B cell (primary cell): Measurements from ENCODE around the gene PAMR1. TPM values are rescaled to one million over a fixed set of nuclear protein-coding genes. Genes with fewer than 3 reads are reported as not detected.

Source experiments
- ATAC-seq: fragments of 200-7000 bp; cut with Tn5 transposase; one replicate; pipeline ENCODE4 v1.10.0; 2021; ENCODE audit warnings: low read depth, mild to moderate bottlenecking, moderate number of reproducible peaks, moderate library complexity
- CTCF ChIA-PET: fragments of 350-600 bp; sonication (Branson Sonifier 250); formaldehyde crosslinking; loops from one replicate; lab custom pipeline; 2021; ENCODE audit warnings: antibody characterized with exemption, inconsistent platforms; lab: Charles Lee
- POLR2A ChIA-PET: fragments of 350-600 bp; sonication (Branson Sonifier 250); formaldehyde crosslinking; loops from one replicate; lab custom pipeline; 2021; ENCODE audit warnings: antibody characterized with exemption; lab: Charles Lee
- DNase-seq: peaks from one replicate; pipeline ENCODE4 v3.0.0; 2013
- H2AFZ ChIP-seq: 2 replicates; pipeline ENCODE4 v1.6.1; 2012; ENCODE audit warnings: mild to moderate bottlenecking, low read depth, low read length; ENCODE audit not compliant: insufficient read depth, poor library complexity, severe bottlenecking
- H3K27ac ChIP-seq, 2 donors: 1 replicate in 1 of 2; 2 replicates in 1 of 2; pipeline ENCODE4 v1.5.1; 2012 to 2013; ENCODE audit warnings: low read length in 2 of 2, mild to moderate bottlenecking in 2 of 2, moderate library complexity in 1 of 2
- H3K27me3 ChIP-seq, 4 experiments: fragments of 200-600 bp in 1 of 4; sonication (generic) in 1 of 4; replicated peaks in 1 of 4; 1 replicate in 2 of 4; 2 replicates in 2 of 4; pipeline versions ENCODE4 v1.6.1 to v1.7.0; 2013 to 2016; ENCODE audit warnings: low read length in 3 of 4, mild to moderate bottlenecking in 2 of 4, mixed read lengths in 1 of 4, moderate library complexity in 1 of 4; ENCODE audit not compliant: insufficient read depth in 4 of 4, control insufficient read depth in 3 of 4; ENCODE audit errors: control extremely low read depth in 1 of 4
- H3K36me3 ChIP-seq, 2 experiments: replicated peaks in 1 of 2; 1 replicate in 1 of 2; 2 replicates in 1 of 2; pipeline versions ENCODE4 v1.6.1 to v1.7.1; 2013; ENCODE audit warnings: low read length in 1 of 2; ENCODE audit not compliant: insufficient read depth in 2 of 2, control insufficient read depth in 1 of 2; ENCODE audit errors: control extremely low read depth in 1 of 2, extremely low read depth in 1 of 2
- H3K4me1 ChIP-seq, 2 donors: fragments of 200-600 bp in 1 of 2; sonication (generic) in 1 of 2; 1 replicate in 1 of 2; 2 replicates in 1 of 2; pipeline versions ENCODE4 v1.5.1 to v1.6.1; 2013 to 2017; ENCODE audit warnings: low read length in 2 of 2; ENCODE audit not compliant: control insufficient read depth in 2 of 2, insufficient read depth in 2 of 2
- H3K4me2 ChIP-seq: replicated peaks from 2 replicates; pipeline ENCODE3; 2012; ENCODE audit warnings: mild to moderate bottlenecking, low read depth, low read length; ENCODE audit not compliant: poor library complexity, severe bottlenecking
- H3K4me3 ChIP-seq, 5 experiments: fragments of 200-600 bp in 1 of 5; sonication (generic) in 1 of 5; 1 replicate in 3 of 5; 2 replicates in 2 of 5; pipeline versions ENCODE4 v1.5.1 to v1.7.0; 2011 to 2016; ENCODE audit warnings: low read length in 4 of 5, mild to moderate bottlenecking in 4 of 5, low read depth in 2 of 5, control low read depth in 1 of 5, moderate library complexity in 1 of 5; ENCODE audit not compliant: insufficient read depth in 1 of 5; ENCODE audit errors: control extremely low read depth in 1 of 5, extremely low read depth in 1 of 5
- H3K79me2 ChIP-seq: fragments of 200-600 bp; sonication (generic); one replicate; pipeline ENCODE4 v1.6.0; 2016; ENCODE audit warnings: low read length; ENCODE audit not compliant: control insufficient read depth, insufficient read depth
- H3K9ac ChIP-seq: fragments of 200-600 bp; sonication (generic); 2 replicates; pipeline ENCODE4 v1.6.1; 2017; ENCODE audit warnings: mild to moderate bottlenecking, low read length, moderate library complexity
- H3K9me3 ChIP-seq, 3 donors: one replicate each; pipeline versions ENCODE4 v1.6.1 to v1.7.1; 2013; ENCODE audit warnings: low read length in 2 of 3; ENCODE audit not compliant: control insufficient read depth in 2 of 3, insufficient read depth in 1 of 3; ENCODE audit errors: control extremely low read depth in 1 of 3
- H4K20me1 ChIP-seq: 2 replicates; pipeline ENCODE4 v1.6.0; 2012; ENCODE audit warnings: mild to moderate bottlenecking, low read length; ENCODE audit not compliant: insufficient read depth, control insufficient read depth, poor library complexity, severe bottlenecking
- H3K27ac Mint-ChIP-seq: one replicate; pipeline ENCODE4 v1.8.0; 2021; ENCODE audit warnings: mixed read lengths
- H3K27me3 Mint-ChIP-seq: one replicate; pipeline ENCODE4 v1.8.0; 2021; ENCODE audit warnings: mixed read lengths
- H3K4me1 Mint-ChIP-seq: one replicate; pipeline ENCODE4 v1.8.0; 2021; ENCODE audit warnings: mixed read lengths
- H3K4me3 Mint-ChIP-seq: one replicate; pipeline ENCODE4 v1.8.0; 2021; ENCODE audit warnings: mixed read lengths
- H3K9me3 Mint-ChIP-seq: one replicate; pipeline ENCODE4 v1.8.0; 2022; ENCODE audit warnings: mixed read lengths; ENCODE audit not compliant: insufficient read depth
- EZH2 ChIP-seq: IDR thresholded peaks from 2 replicates; pipeline ENCODE4 v1.6.1; 2012; ENCODE audit warnings: borderline replicate concordance, low read depth, mild to moderate bottlenecking, moderate library complexity, low read length; ENCODE audit not compliant: insufficient read depth, poor library complexity, severe bottlenecking
- WGBS: methylation state at CpG from one replicate; pipeline ENCODE4 v1.1.5; 2013; ENCODE audit warnings: missing lambda C conversion rate; ENCODE audit not compliant: insufficient coverage; 5-methylcytosine and 5-hydroxymethylcytosine counted together
- intact Hi-C: fragments of 100-400 bp; cut with micrococcal nuclease; formaldehyde crosslinking; loops from one replicate; pipeline ENCODE4 v1.10.0; 2022
- polyA plus RNA-seq: library from polyadenylated mRNA; depleted of rRNA; stranded (reverse); fragments of >200 nt; gene quantifications from 2 replicates; pipeline ENCODE4 v1.2.3, GENCODE V29; 2012
- total RNA-seq, 2 donors: library from RNA; stranded (reverse); fragments of 120-200 nt in 1 of 2; gene quantifications; 1 replicate in 1 of 2; 2 replicates in 1 of 2; pipeline versions ENCODE4 v1.2.3 to v1.2.4, GENCODE V29; 2013 to 2022
- TF ChIP-seq, protein P1 (sequence below): fragments of 200-600 bp; IDR thresholded peaks from one replicate; pipeline ENCODE4 v1.8.0; 2022; ENCODE audit warnings: antibody characterized with exemption, mild to moderate bottlenecking

PAMR1 gene
- total and polyA plus RNA-seq, 2 donors (not counting 1 experiment from before 2014, with no cell fraction given), result not detected

DNA sequence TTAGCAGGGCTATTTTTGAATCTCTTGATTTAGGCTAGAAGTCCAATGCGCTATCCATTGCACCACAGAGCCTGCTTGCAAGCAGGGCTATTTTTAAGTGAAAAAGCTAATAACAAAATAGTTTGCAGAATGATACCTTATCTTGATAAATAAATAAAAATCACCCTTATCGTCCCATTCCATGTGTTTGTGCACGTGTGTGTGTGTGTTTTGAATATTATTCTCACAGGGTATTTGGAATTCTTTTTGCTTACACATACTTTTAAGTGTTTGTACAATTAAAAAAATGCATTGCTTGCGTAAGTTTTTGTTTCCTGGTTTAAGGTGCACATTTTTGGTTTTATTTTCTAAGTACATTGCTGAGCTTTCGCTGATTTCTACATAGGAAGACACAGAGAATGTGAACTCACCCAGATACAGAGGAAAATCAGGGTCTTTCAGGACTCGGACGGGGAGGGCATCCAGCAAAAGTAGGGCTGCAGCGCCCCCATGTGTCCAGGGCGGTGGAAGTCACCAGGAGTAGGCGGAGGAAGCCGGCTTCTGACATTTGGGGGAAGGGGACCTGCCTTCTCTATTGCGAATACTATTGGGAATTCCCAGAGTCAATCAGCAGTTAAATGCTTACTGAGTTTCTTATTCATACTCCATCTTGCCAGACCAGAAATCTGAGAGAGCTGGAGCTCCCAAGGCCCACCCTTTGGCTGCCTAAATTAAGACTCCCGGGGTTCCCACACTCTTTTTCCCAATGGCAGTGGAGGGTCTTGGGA is 133.3 kb downstream of the PAMR1 start:
- intact Hi-C loops, result loop anchor here (1.0 to 5.0 kb wide), 8 partner anchors 79 to 806 kb away; no protein-coding TSS in a partner anchor
- DNase-seq (peak; percentile 84), ATAC-seq (peak; percentile 72)
- ChIA-PET CTCF (interaction anchor here (0.7 to 11.8 kb wide), 45 partner anchors 9 to 1218 kb away, joined by 3 to 248 read pairs (median 4); partner anchors contain the start of genes CD44 and ELF5), POLR2A (no interaction called here)
- Histone ChIP-seq H4K20me1 (no peaks in the 10 kb centered on the region), H2AFZ (no peak overlapping the region), H3K4me3 (peak overlapping the region in 1 of 5 experiments; percentile 29), H3K9me3 (no peaks in the 10 kb centered on the region), H3K27me3 (peaks cover 0 to 3% (median 0%) of the 10 kb centered on the region in 4 experiments), H3K27ac (no peak overlapping the region), H3K79me2 (no peaks in the 10 kb centered on the region), H3K36me3 (no peaks in the 10 kb centered on the region), H3K4me1 (peaks cover 10 to 18% of the 10 kb centered on the region in 2 donors), H3K4me2 (peak overlapping the region; percentile 58), H3K9ac (peak overlapping the region; percentile 22)
- Mint-ChIP-seq H3K4me1 (peaks cover 23% of the 10 kb centered on the region), H3K4me3 (peak overlapping the region; percentile 38), H3K27me3 (no peaks in the 10 kb centered on the region), H3K9me3 (no peaks in the 10 kb centered on the region), H3K27ac (no peak overlapping the region)
- TF ChIP-seq, protein P1, sequence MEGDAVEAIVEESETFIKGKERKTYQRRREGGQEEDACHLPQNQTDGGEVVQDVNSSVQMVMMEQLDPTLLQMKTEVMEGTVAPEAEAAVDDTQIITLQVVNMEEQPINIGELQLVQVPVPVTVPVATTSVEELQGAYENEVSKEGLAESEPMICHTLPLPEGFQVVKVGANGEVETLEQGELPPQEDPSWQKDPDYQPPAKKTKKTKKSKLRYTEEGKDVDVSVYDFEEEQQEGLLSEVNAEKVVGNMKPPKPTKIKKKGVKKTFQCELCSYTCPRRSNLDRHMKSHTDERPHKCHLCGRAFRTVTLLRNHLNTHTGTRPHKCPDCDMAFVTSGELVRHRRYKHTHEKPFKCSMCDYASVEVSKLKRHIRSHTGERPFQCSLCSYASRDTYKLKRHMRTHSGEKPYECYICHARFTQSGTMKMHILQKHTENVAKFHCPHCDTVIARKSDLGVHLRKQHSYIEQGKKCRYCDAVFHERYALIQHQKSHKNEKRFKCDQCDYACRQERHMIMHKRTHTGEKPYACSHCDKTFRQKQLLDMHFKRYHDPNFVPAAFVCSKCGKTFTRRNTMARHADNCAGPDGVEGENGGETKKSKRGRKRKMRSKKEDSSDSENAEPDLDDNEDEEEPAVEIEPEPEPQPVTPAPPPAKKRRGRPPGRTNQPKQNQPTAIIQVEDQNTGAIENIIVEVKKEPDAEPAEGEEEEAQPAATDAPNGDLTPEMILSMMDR, result peak; percentile 99
- TF ChIP-seq EZH2, result no peak
- 15% methylated on average over 9 of the region's 13 CpGs for WGBS
